Chondrocyte (in vitro differentiated cells): ENCODE measurements around the gene RMRP. TPM values are rescaled to one million over a fixed set of nuclear protein-coding genes. Genes with fewer than 3 reads are reported as not detected.

Experiments
- DNase-seq: peaks from one replicate; pipeline ENCODE4 v3.0.0; 2021; ENCODE audit warnings: mixed read lengths, low spot score
- H3K27ac Mint-ChIP-seq: one replicate; pipeline ENCODE4 v1.8.0; 2021; ENCODE audit warnings: mild to moderate bottlenecking, moderate library complexity, mixed read lengths; ENCODE audit not compliant: unreplicated experiment
- H3K27me3 Mint-ChIP-seq: 2 replicates; pipeline ENCODE4 v1.8.0; 2021; ENCODE audit warnings: low read depth, mixed read lengths
- H3K36me3 Mint-ChIP-seq: 2 replicates; pipeline ENCODE4 v1.8.0; 2021; ENCODE audit warnings: low read depth, mixed read lengths
- H3K4me1 Mint-ChIP-seq: 2 replicates; pipeline ENCODE4 v1.8.0; 2021; ENCODE audit warnings: low read depth, mild to moderate bottlenecking, mixed read lengths
- H3K4me3 Mint-ChIP-seq: one replicate; pipeline ENCODE4 v1.8.0; 2021; ENCODE audit warnings: mild to moderate bottlenecking, moderate library complexity, mixed read lengths; ENCODE audit not compliant: unreplicated experiment
- H3K9me3 Mint-ChIP-seq: 2 replicates; pipeline ENCODE4 v1.8.0; 2021; ENCODE audit warnings: low read depth, mixed read lengths
- CTCF ChIP-seq: fragments of 200-600 bp; sonication (generic); IDR thresholded peaks from 2 replicates; pipeline ENCODE4 v1.5.0; 2021; ENCODE audit warnings: antibody characterized with exemption, mild to moderate bottlenecking, moderate library complexity
- total RNA-seq: library from RNA; stranded (reverse); gene quantifications from 3 replicates; pipeline ENCODE4 v1.2.1, GENCODE V29; 2021

The RMRP gene
- total RNA-seq, 1 donor from 2014 or later = 12,386 TPM

- H3K36me3 Mint-ChIP-seq = peaks cover 48% of the 10 kb centered on the region
- H3K27ac Mint-ChIP-seq = peak overlapping the region; percentile 94
- no peak for DNase-seq
- TF ChIP-seq CTCF = no peak
- H3K4me3 Mint-ChIP-seq = peak overlapping the region; percentile 99
- no peaks in the 10 kb centered on the region for H3K27me3 Mint-ChIP-seq
- H3K9me3 Mint-ChIP-seq = no peaks in the 10 kb centered on the region
- H3K4me1 Mint-ChIP-seq = peaks cover 79% of the 10 kb centered on the region
These were observed 28.7 kb upstream of the RMRP start for GRCh38 chr9:35686222-35687203.

- Mint-ChIP-seq H3K27ac (peak overlapping the region; percentile 69), H3K36me3 (peaks cover 48% of the 10 kb centered on the region), H3K27me3 (no peaks in the 10 kb centered on the region), H3K4me1 (peaks cover 82% of the 10 kb centered on the region), H3K9me3 (no peaks in the 10 kb centered on the region), H3K4me3 (peak overlapping the region; percentile 99)
- DNase-seq = no peak
- TF ChIP-seq CTCF = no peak
These were observed 27.7 kb upstream of the RMRP start for GRCh38 chr9:35685506-35685905.

- Mint-ChIP-seq H3K9me3 (no peaks in the 10 kb centered on the region), H3K27ac (peak overlapping the region; percentile 69), H3K4me3 (peak overlapping the region; percentile 99), H3K36me3 (peaks cover 48% of the 10 kb centered on the region), H3K4me1 (peaks cover 86% of the 10 kb centered on the region), H3K27me3 (no peaks in the 10 kb centered on the region)
- no peak for DNase-seq
- no peak for TF ChIP-seq CTCF
These were observed 27.1 kb upstream of the RMRP start for GRCh38 chr9:35684921-35685320.

- no peaks in the 10 kb centered on the region for H3K9me3 Mint-ChIP-seq
- no peak for TF ChIP-seq CTCF
- no peak overlapping the region for H3K4me3 Mint-ChIP-seq
- peaks cover 43% of the 10 kb centered on the region for H3K36me3 Mint-ChIP-seq
- H3K27ac Mint-ChIP-seq = peak overlapping the region; percentile 80
- no peaks in the 10 kb centered on the region for H3K27me3 Mint-ChIP-seq
- no peak for DNase-seq
- H3K4me1 Mint-ChIP-seq = peaks cover 86% of the 10 kb centered on the region
These were observed 25.5 kb upstream of the RMRP start for GRCh38 chr9:35683323-35683722.

- Mint-ChIP-seq H3K4me3 (peak overlapping the region; percentile 10), H3K4me1 (peaks cover 84% of the 10 kb centered on the region), H3K36me3 (peaks cover 41% of the 10 kb centered on the region), H3K9me3 (no peaks in the 10 kb centered on the region), H3K27ac (peak overlapping the region; percentile 80), H3K27me3 (no peaks in the 10 kb centered on the region)
- TF ChIP-seq CTCF = no peak
- DNase-seq = no peak
These were observed 24.9 kb upstream of the RMRP start for GRCh38 chr9:35682520-35683315.
